Neural cell (in vitro differentiated cells): ENCODE measurements around the gene NUFIP1. TPM values are rescaled to one million over a fixed set of nuclear protein-coding genes. Genes with fewer than 3 reads are reported as not detected.

Experiments
- H2AFZ ChIP-seq: fragments of 200-600, 300-800 bp; sonication (generic), shearing (Covaris generic); 2 replicates; pipeline ENCODE4 v1.6.0; 2014; ENCODE audit warnings: low read depth, mild to moderate bottlenecking, antibody characterized with exemption, low read length, moderate library complexity
- H3F3A ChIP-seq: fragments of 200-600 bp; shearing (Covaris generic); 2 replicates; pipeline ENCODE4 v1.6.1; 2016; ENCODE audit warnings: mild to moderate bottlenecking, moderate library complexity, mixed read lengths, antibody characterized with exemption, low read length; ENCODE audit not compliant: insufficient read depth, poor library complexity, severe bottlenecking
- H3K27ac ChIP-seq: fragments of 200-600, 300-800 bp; sonication (generic), shearing (Covaris generic); 2 replicates; pipeline ENCODE4 v1.5.1; 2014; ENCODE audit warnings: mild to moderate bottlenecking, low read length, moderate library complexity
- H3K27me3 ChIP-seq: fragments of 300-800, 200-600 bp; sonication (generic), shearing (Covaris generic); 2 replicates; pipeline ENCODE4 v1.6.0; 2014; ENCODE audit warnings: mild to moderate bottlenecking, low read depth, low read length, moderate library complexity; ENCODE audit not compliant: insufficient read depth
- H3K36me3 ChIP-seq: fragments of 300-800, 200-600 bp; sonication (generic), shearing (Covaris generic); 2 replicates; pipeline ENCODE4 v1.5.1; 2014; ENCODE audit warnings: mild to moderate bottlenecking, antibody characterized with exemption, low read length, moderate library complexity; ENCODE audit not compliant: insufficient read depth
- H3K4me2 ChIP-seq: fragments of 300-800, 200-600 bp; sonication (generic), shearing (Covaris generic); 2 replicates; pipeline ENCODE4 v1.6.0; 2014; ENCODE audit warnings: mild to moderate bottlenecking, low read length
- H3K4me3 ChIP-seq: fragments of 300-800, 200-600 bp; sonication (generic), shearing (Covaris generic); 2 replicates; pipeline ENCODE4 v1.5.1; 2014; ENCODE audit warnings: mild to moderate bottlenecking, low read length, moderate library complexity
- H3K79me2 ChIP-seq: fragments of 200-600 bp; shearing (Covaris generic); replicated peaks from 2 replicates; pipeline ENCODE4 v1.6.0; 2014; ENCODE audit warnings: mild to moderate bottlenecking, low read length, moderate library complexity; ENCODE audit not compliant: insufficient read depth
- H3K9ac ChIP-seq: fragments of 300-800, 200-600 bp; sonication (generic), shearing (Covaris generic); 2 replicates; pipeline ENCODE4 v1.6.1; 2016; ENCODE audit warnings: mild to moderate bottlenecking, low read length, mixed read lengths
- H3K9me2 ChIP-seq: fragments of 200-600 bp; shearing (Covaris generic); 2 replicates; pipeline ENCODE4 v1.6.1; 2016; ENCODE audit warnings: mild to moderate bottlenecking, low read length, mixed read lengths; ENCODE audit not compliant: insufficient read depth
- H3K9me3 ChIP-seq: fragments of 200-600, 300-800 bp; sonication (generic), shearing (Covaris generic); 2 replicates; pipeline ENCODE4 v1.6.1; 2016; ENCODE audit warnings: mild to moderate bottlenecking, mixed run types, low read length, moderate library complexity, mixed read lengths
- H4K20me1 ChIP-seq: fragments of 200-600 bp; shearing (Covaris generic); 2 replicates; pipeline ENCODE4 v1.6.1; 2016; ENCODE audit warnings: mild to moderate bottlenecking, mixed run types; ENCODE audit not compliant: insufficient read depth
- CTCF ChIP-seq: fragments of 450-650 bp; IDR thresholded peaks from 2 replicates; pipeline ENCODE4 v1.5.1; 2014; ENCODE audit warnings: antibody characterized with exemption, mild to moderate bottlenecking, moderate library complexity; ENCODE audit not compliant: poor library complexity, severe bottlenecking
- EP300 ChIP-seq: fragments of 450-650 bp; conservative IDR thresholded peaks from 2 replicates; pipeline ENCODE4 v1.6.1; 2014; ENCODE audit warnings: antibody characterized with exemption, mild to moderate bottlenecking, moderate library complexity; ENCODE audit not compliant: poor library complexity, severe bottlenecking
- EZH2 ChIP-seq: fragments of 200-600, 300-800 bp; shearing (Covaris generic), sonication (generic); IDR thresholded peaks from 2 replicates; pipeline ENCODE4 v1.6.1; 2014; ENCODE audit warnings: antibody characterized with exemption, low read length, borderline replicate concordance, mild to moderate bottlenecking; ENCODE audit not compliant: insufficient read depth, poor library complexity, severe bottlenecking
- MXI1 ChIP-seq: fragments of 450-650 bp; conservative IDR thresholded peaks from 2 replicates; pipeline ENCODE4 v1.6.1; 2014; ENCODE audit warnings: antibody characterized with exemption, mild to moderate bottlenecking; ENCODE audit not compliant: poor library complexity, severe bottlenecking
- POLR2AphosphoS5 ChIP-seq: IDR thresholded peaks from 2 replicates; pipeline ENCODE4 v1.6.1; 2012
- RAD21 ChIP-seq: fragments of 450-650 bp; conservative IDR thresholded peaks from 2 replicates; pipeline ENCODE4 v1.6.1; 2014; ENCODE audit warnings: antibody characterized with exemption, mild to moderate bottlenecking, moderate library complexity
- REST ChIP-seq: IDR thresholded peaks from 2 replicates; pipeline ENCODE4 v1.6.1; 2012; ENCODE audit warnings: borderline replicate concordance
- SMC3 ChIP-seq: fragments of 450-650 bp; conservative IDR thresholded peaks from 2 replicates; pipeline ENCODE4 v1.6.1; 2014; ENCODE audit warnings: antibody characterized with exemption, mild to moderate bottlenecking, moderate library complexity; ENCODE audit not compliant: poor library complexity
- TAF1 ChIP-seq: IDR thresholded peaks from 2 replicates; pipeline ENCODE4 v1.6.1; 2012; ENCODE audit warnings: low read depth
- polyA plus RNA-seq: library from polyadenylated mRNA; depleted of rRNA; stranded (reverse); fragments of >200 nt; gene quantifications from 2 replicates; pipeline ENCODE4 v1.2.3, GENCODE V29; 2014

NUFIP1 gene
- polyA plus RNA-seq, 1 donor from 2014 or later, result 11.0 TPM

- H3K4me3 ChIP-seq, result peak overlapping the region; percentile 78
- no peaks in the 10 kb centered on the region for H4K20me1 ChIP-seq
- no peaks in the 10 kb centered on the region for H3K27me3 ChIP-seq
- peak overlapping the region; percentile 77 for H3K27ac ChIP-seq
- peak overlapping the region; percentile 76 for H3K4me2 ChIP-seq
- no peaks in the 10 kb centered on the region for H3K9me2 ChIP-seq
- H3K9ac ChIP-seq, result peak overlapping the region; percentile 62
- no peaks in the 10 kb centered on the region for H3F3A ChIP-seq
- H3K79me2 ChIP-seq, result no peaks in the 10 kb centered on the region
- TF ChIP-seq REST (peak; percentile 15), SMC3 (no peak), EP300 (peak; percentile 54), POLR2AphosphoS5 (no peak), RAD21 (no peak), TAF1 (no peak), CTCF (peak; percentile 60), MXI1 (peak; percentile 78)
- peak overlapping the region; percentile 65 for H2AFZ ChIP-seq
- no peaks in the 10 kb centered on the region for H3K9me3 ChIP-seq
- no peaks in the 10 kb centered on the region for H3K36me3 ChIP-seq
Observed at GRCh38 chr13:44917589-44918325, 71.5 kb downstream of the NUFIP1 start.

GRCh38 chr13:44912278-44913016, 76.8 kb downstream of the NUFIP1 start:
- Histone ChIP-seq H3K4me3 (no peak overlapping the region), H3F3A (no peaks in the 10 kb centered on the region), H2AFZ (no peak overlapping the region), H3K27me3 (no peaks in the 10 kb centered on the region), H4K20me1 (no peaks in the 10 kb centered on the region), H3K9me3 (no peaks in the 10 kb centered on the region), H3K27ac (no peak overlapping the region), H3K9me2 (no peaks in the 10 kb centered on the region), H3K36me3 (no peaks in the 10 kb centered on the region), H3K9ac (no peak overlapping the region), H3K4me2 (no peak overlapping the region), H3K79me2 (no peaks in the 10 kb centered on the region)
- TF ChIP-seq EZH2, result no peak
- no peak for TF ChIP-seq CTCF
- TF ChIP-seq RAD21, result no peak
- no peak for TF ChIP-seq TAF1
- TF ChIP-seq POLR2AphosphoS5, result no peak
